NCI-H187 (cell line): ENCODE data around the gene VPS13C.

ENCODE experiments used
- DNase-seq, 2 experiments: peaks; one replicate each; lab custom pipeline; 2025; lab: John Stamatoyannopoulos, UW

VPS13C gene

GRCh38 chr15:61856295-61856694 is 204.0 kb downstream of the VPS13C start:
- DNase-seq: no peak

GRCh38 chr15:61853195-61853594 is 207.1 kb downstream of the VPS13C start:
- no peak for DNase-seq

DNA sequence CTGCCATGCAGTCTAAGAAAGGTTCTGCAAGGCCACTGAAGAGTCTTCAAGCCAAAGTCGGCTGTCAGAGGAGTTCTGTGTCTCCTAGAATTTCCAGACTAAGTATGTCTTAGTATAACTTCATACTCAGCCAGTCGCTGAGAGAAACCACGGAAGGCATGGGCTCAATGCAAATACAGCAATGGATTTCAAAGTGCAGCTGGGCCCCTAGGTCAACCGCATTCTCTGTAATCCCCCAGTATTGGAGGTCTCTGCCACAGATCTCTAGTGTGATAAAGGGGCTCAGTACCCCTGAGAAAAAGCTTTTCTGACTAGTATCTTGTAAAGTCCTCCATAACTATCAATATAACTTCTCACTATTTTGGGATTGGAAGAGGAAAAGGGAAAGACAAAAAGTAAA is 208.3 kb downstream of the VPS13C start:
- no peak for DNase-seq

DNA sequence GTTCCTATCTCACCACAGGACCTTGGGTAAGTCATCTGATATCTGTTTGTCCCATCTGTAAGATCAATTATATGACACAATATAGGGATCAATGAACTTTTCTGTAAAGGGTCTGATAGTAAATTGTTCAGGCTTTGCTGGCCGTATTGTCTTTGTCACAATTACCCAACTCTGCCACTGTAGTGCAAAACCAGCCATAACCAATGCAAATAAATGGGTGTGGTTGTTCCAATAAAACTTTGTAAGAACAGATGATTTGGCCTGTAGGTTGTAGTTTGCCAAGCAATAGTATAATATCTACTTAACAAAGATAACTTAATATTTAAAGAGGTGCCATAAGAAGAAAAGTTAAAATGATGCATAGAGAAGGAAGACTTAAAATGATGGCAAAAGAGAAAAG is 210.8 kb downstream of the VPS13C start:
- no peak for DNase-seq

- DNase-seq: no peak
These were observed 218.8 kb downstream of the VPS13C start for GRCh38 chr15:61841466-61841865.

GRCh38 chr15:61840090-61840489 is 220.2 kb downstream of the VPS13C start:
- no peak for DNase-seq

DNA sequence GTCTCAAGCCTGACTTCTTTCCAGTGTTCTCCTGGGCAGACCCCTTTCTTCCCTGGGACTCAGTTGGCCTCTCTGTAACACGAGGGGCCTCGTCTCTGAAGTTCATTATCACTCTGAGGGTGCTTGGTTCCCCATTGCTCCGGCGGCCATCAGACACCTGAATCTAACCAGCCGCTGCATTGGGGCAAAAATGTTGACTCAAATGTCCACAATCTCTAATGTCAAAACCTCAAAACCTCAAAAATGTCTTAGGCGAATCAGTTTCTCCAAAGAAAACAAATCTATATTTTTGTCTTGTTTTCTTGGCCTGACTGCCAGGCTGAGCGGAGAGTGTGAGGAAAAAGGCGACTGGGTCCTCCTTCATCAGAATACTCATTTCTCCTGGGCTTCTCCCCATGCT is 220.7 kb downstream of the VPS13C start:
- DNase-seq: no peak

- DNase-seq: no peak
These were observed 224.6 kb downstream of the VPS13C start for GRCh38 chr15:61835496-61836106.

DNA sequence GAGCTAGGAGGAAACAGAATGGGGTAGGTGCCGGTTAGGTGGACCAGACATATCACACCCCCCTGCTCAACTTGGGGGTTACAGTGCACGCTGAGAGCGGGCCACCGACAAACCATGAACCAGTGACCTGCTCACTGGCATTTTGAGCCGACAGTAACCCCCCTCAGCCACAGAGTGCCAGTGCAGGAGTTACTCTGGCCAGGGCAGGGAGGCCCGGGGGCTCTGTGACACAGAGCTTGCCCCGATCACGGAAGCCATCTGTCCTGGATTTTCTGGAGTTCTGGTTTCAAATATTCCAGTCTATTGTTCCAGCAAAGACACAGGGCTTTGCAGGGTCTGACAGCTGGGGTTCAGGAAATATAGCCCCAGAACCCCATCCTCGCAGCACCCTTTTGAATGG is 225.2 kb downstream of the VPS13C start:
- DNase-seq: no peak

DNA sequence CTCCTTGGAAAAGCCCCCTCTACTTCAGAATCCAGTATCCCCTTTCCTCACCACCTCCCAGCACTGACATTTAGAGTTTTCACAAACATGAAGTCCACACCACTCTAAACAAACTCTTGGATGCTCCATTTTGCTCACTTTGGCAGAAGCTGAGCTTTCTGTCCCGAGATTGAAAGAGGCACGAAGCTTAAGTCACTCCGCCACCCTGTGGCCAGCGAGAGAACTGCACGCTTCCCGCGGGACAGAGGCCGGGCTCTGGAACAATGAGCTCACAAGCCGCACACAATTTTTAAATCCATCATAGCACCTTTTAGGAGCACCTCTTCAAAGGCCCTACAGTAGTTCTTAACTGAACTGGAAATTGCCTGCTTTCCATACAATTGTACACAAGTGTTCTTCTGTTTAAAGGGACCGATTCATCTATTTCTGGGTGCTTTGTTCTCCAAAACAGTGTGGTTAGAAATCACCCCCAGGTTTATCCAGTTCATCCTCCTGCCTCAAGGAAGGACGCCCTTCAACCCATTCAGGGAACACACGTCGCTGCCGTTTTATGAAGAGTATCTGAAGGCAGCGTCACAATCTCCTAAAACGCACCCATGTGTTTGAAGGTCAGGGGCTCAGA is 226.1 kb downstream of the VPS13C start:
- DNase-seq: peak; percentile 35 to 41

GRCh38 chr15:61832223-61832622 is 228.0 kb downstream of the VPS13C start:
- DNase-seq: no peak

GRCh38 chr15:61831505-61831921 is 228.7 kb downstream of the VPS13C start:
- no peak for DNase-seq

- no peak for DNase-seq
These were observed 229.5 kb downstream of the VPS13C start for GRCh38 chr15:61830536-61831330.

GRCh38 chr15:61829514-61829889 is 230.7 kb downstream of the VPS13C start:
- no peak for DNase-seq

GRCh38 chr15:61828860-61829513 is 231.3 kb downstream of the VPS13C start:
- DNase-seq: no peak

GRCh38 chr15:61828008-61828407 is 232.2 kb downstream of the VPS13C start:
- no peak for DNase-seq

DNA sequence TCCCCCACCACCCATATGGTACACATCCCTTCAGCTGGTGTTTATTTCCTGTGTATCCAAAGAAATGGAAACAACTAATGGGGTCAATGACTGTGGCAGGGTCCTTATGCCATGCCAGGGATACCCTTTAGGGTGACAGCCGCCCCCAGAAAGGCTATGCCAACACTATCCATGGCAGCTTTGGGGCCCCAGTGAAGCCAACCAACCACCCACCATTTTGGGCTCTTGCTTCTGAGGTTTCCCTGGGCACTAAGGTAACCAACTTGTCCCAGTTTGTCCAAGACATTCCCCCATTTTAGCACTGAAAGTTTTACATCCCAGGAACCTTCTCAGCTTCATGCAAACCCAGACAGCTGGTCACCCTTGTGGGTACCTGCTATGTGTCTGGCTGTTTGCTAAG is 233.1 kb downstream of the VPS13C start:
- no peak for DNase-seq

DNA sequence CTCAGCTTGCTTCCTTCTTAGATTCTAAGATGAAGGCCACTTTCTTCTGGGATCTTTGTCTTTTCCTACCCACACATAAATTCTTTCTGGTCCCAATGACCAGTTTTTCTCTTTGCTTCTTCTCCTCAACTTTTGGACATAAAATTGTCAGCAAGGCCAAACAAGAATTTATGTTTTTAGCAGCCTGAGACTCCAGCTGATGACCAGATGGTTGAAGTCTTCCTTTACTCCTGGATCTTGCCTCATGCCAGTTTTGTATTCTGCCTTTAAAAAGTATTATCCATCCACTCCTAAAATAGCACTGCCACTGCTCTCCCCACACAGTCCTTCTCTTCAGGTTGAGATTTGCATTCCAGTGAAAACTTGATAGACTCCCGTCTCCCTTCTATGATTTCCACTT is 236.0 kb downstream of the VPS13C start:
- no peak for DNase-seq

DNA sequence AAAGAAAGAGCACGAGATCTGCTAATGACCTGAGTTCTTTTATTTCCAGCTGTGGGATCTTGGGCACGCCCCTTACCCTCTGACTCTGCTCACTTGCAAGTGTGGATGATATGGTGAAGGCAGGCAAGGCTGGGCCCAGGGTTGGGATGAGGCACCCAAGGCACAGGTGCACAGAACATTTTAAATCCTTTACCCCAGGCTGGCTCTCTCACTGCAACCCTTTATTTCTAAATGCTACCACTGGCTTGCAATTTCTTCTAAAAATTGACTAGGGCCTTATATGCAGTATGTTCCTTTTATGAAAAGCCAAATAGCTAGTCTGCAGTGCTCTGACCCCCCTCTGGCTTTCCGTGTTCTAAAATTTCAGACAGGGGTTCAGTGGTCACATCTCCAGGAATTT is 237.7 kb downstream of the VPS13C start:
- no peak for DNase-seq

DNA sequence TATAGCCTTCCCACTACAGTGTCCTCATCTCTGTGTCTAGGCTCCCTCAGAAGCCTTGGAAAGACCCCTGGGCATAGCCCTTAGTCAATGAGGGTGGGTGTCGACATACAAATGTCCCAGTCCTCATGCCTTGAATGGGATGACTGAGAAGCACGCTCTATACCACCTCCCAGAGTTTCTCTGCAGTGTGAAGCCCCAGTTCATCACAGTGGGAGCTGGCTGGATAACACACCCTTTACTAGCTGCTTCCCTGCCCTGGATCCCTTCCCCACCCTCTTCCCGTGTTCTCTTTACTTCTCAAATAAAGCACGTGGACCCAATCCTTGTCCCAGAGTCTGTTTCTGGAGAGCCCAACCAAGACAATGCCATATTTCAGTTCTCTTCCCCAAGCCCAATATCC is 239.3 kb downstream of the VPS13C start:
- no peak for DNase-seq

DNA sequence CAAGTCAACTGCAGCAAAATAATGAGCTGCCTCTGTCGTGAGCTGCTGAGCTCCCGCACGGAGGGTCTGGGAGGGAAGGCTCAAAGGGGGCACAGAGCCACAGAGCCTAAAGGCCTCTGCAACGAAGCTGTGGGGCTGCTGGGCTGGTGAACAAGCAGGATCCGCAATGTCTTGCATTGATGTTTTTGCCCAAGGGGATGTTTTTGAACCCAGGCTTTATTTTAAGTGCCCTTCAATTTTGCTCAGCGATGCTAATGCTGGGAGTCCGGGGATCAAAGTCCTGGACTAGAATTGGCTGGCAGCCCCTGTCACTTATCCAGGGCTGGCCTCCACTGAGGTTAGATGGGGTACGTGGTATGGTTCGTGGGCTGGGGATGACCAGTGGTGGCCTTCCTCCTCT is 240.0 kb downstream of the VPS13C start:
- DNase-seq: no peak

DNA sequence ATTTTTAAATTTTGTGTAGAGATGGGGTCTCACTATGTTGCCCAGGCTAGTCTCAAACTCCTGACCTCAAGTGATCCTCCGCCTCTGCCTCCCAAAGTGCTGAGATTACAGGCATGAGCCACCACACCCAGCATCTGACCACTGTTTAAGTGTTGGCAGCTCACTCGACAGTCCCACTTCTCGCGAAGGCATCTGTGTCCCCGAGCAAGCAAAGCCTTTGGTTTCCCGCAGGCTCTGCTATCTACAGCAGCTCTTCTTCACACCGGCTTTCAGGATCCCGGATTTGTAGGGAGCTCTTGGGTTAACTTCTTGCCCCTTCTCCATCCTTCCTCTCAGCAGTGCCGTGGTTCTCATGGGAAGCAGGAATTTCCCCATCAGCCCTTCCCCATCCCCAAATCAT is 240.9 kb downstream of the VPS13C start:
- DNase-seq: no peak

- DNase-seq: no peak
These were observed 241.4 kb downstream of the VPS13C start for GRCh38 chr15:61818801-61819200.
